ENCODE results near the gene SGSM1.

Gene SGSM1

GRCh38 chr22:24805790-24806662 is at the start of gene SGSM1:
Gene SGSM1, plus strand, starts transcription at chr22:24806211. Its CDS starts 115 bp downstream, at chr22:24806326.
- Histone ChIP-seq H3K27ac (ENCODE audit: low read length) (peak within 1 kb of the TSS; percentile 64), H3K27me3 (ENCODE audit: control insufficient read depth in 1 of 2, insufficient read depth in 2 of 2, low read length in 2 of 2) (no peaks in the 10 kb centered on the region), H3K4me1 (ENCODE audit: control insufficient read depth, insufficient read depth, low read length) (peaks cover 49% of the 10 kb centered on the region), H3K36me3 (ENCODE audit: control insufficient read depth in 2 of 2, insufficient read depth in 2 of 2, low read length in 2 of 2) (no peaks in the 10 kb centered on the region), H3K9ac (ENCODE audit: low read length in 2 of 2) (peak within 1 kb of the TSS; percentile 39 to 71), H3K9me3 (ENCODE audit: control insufficient read depth in 2 of 2, low read length in 2 of 2) (no peaks in the 10 kb centered on the region), H3K4me3 (ENCODE audit: low read length in 2 of 2) (peak within 1 kb of the TSS; percentile 76 to 80)

DNA sequence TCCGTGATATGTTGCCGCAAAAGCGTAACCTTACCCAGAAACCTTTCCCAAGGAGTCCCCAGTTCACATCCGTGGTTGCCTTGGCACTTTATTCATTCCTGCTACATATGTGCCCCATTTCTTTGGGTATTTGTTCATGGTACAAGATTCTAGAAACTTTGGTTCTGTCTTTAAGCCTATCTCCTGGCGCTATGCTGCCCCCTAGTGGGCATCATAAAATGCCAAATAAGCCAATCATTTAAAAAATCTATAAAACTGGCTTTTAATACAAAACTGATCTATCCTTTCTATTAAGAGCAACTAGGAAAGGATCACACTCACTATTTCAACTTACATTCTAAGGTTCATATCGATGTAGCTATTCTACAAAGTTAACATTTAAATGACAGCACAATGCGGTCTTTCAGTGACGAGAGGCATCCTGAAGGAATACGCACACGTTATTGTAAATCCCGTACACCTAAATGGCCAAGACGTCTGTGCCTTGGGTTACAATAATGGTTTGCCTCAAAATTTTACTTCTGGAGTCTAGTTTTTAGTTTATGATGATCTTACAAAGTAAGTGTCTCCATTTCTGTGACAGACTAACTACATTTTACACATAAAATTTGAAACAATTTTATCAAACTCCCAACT is 47.7 kb upstream of the SGSM1 start:
- Histone ChIP-seq H3K36me3 (ENCODE audit: control insufficient read depth in 2 of 2, insufficient read depth in 2 of 2, low read length in 2 of 2) (no peaks in the 10 kb centered on the region), H3K27me3 (ENCODE audit: control insufficient read depth in 1 of 2, insufficient read depth in 2 of 2, low read length in 2 of 2) (peaks cover 0 to 6% of the 10 kb centered on the region in 2 donors), H3K4me1 (ENCODE audit: control insufficient read depth, insufficient read depth, low read length) (no peaks in the 10 kb centered on the region), H3K9me3 (ENCODE audit: control insufficient read depth in 2 of 2, low read length in 2 of 2) (no peaks in the 10 kb centered on the region), H3K4me3 (ENCODE audit: low read length in 2 of 2) (no peak overlapping the region), H3K9ac (ENCODE audit: low read length in 2 of 2) (no peak overlapping the region), H3K27ac (ENCODE audit: low read length) (no peak overlapping the region)

DNA sequence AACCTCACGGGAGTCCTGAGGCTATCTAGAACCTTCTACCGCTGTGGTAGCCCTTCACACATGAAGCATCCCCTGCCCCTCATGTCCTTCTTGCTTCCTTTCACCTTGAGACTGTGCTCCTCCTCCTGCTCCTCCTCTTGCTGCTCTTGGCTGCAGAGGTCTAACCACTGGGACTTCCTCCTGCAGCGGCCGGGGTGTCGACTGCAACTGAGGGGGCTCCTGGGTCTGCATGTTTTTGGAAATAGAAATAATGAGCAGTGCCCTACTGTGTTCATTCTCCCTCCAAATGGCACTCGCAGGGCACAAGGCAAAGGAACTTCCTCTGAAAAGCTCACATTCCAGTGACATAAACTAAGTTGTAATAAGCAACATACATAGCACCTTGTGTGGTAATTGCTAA is 46.2 kb upstream of the SGSM1 start:
- H3K9me3 ChIP-seq (ENCODE audit: control insufficient read depth in 2 of 2, low read length in 2 of 2) = no peaks in the 10 kb centered on the region
- no peaks in the 10 kb centered on the region for H3K4me1 ChIP-seq (ENCODE audit: control insufficient read depth, insufficient read depth, low read length)
- no peak overlapping the region for H3K9ac ChIP-seq (ENCODE audit: low read length in 2 of 2)
- no peak overlapping the region for H3K27ac ChIP-seq (ENCODE audit: low read length)
- H3K36me3 ChIP-seq (ENCODE audit: control insufficient read depth in 2 of 2, insufficient read depth in 2 of 2, low read length in 2 of 2) = no peaks in the 10 kb centered on the region
- no peak overlapping the region for H3K4me3 ChIP-seq (ENCODE audit: low read length in 2 of 2)
- peaks cover 0 to 11% of the 10 kb centered on the region in 2 donors for H3K27me3 ChIP-seq (ENCODE audit: control insufficient read depth in 1 of 2, insufficient read depth in 2 of 2, low read length in 2 of 2)

GRCh38 chr22:24760708-24761306 is 45.2 kb upstream of the SGSM1 start:
- H3K4me1 ChIP-seq (ENCODE audit: control insufficient read depth, insufficient read depth, low read length) = no peaks in the 10 kb centered on the region
- H3K27me3 ChIP-seq (ENCODE audit: control insufficient read depth in 1 of 2, insufficient read depth in 2 of 2, low read length in 2 of 2) = peaks cover 0 to 11% of the 10 kb centered on the region in 2 donors
- H3K4me3 ChIP-seq (ENCODE audit: low read length in 2 of 2) = no peak overlapping the region
- H3K9ac ChIP-seq (ENCODE audit: low read length in 2 of 2) = no peak overlapping the region
- H3K9me3 ChIP-seq (ENCODE audit: control insufficient read depth in 2 of 2, low read length in 2 of 2) = no peaks in the 10 kb centered on the region
- H3K36me3 ChIP-seq (ENCODE audit: control insufficient read depth in 2 of 2, insufficient read depth in 2 of 2, low read length in 2 of 2) = no peaks in the 10 kb centered on the region
- H3K27ac ChIP-seq (ENCODE audit: low read length) = no peak overlapping the region

- H3K9ac ChIP-seq (ENCODE audit: low read length in 2 of 2) = no peak overlapping the region
- H3K27ac ChIP-seq (ENCODE audit: low read length) = no peak overlapping the region
- no peaks in the 10 kb centered on the region for H3K36me3 ChIP-seq (ENCODE audit: control insufficient read depth in 2 of 2, insufficient read depth in 2 of 2, low read length in 2 of 2)
- no peaks in the 10 kb centered on the region for H3K9me3 ChIP-seq (ENCODE audit: control insufficient read depth in 2 of 2, low read length in 2 of 2)
- H3K27me3 ChIP-seq (ENCODE audit: control insufficient read depth in 1 of 2, insufficient read depth in 2 of 2, low read length in 2 of 2) = peaks cover 0 to 11% of the 10 kb centered on the region in 2 donors
- no peaks in the 10 kb centered on the region for H3K4me1 ChIP-seq (ENCODE audit: control insufficient read depth, insufficient read depth, low read length)
- H3K4me3 ChIP-seq (ENCODE audit: low read length in 2 of 2) = no peak overlapping the region
Measured at GRCh38 chr22:24761888-24762675, 43.9 kb upstream of the SGSM1 start.

DNA sequence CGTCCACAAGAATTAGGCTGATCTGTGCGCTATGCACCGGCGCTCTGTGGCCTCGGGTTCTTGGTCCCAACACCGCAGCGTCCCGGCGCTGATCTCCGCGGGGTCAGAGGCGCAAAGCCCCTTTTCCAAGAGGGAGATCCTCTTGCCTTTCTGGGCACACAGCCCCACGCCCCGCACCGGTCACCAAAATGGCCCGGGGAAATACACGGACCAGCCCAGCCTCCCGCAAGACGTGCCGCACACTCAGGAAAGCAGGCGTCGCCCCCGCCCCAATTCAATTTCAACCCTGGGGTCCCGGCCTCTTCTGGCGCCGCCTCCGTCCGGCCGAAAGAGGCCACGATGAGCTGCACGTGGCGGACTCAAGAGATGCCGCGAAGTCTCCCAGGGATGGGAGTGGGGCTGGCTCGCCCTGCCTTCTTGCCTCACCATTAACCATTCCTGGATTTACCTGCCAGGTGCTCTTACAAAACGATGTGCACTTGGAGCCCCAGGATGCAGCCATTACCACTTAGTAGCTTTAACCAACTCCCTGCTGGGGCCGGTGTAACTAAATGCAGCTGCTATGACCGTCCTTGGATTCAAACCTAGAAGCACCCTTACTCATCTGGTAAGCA is 42.0 kb upstream of the SGSM1 start:
- H3K4me3 ChIP-seq (ENCODE audit: low read length in 2 of 2) = no peak overlapping the region
- H3K4me1 ChIP-seq (ENCODE audit: control insufficient read depth, insufficient read depth, low read length) = no peaks in the 10 kb centered on the region
- H3K27ac ChIP-seq (ENCODE audit: low read length) = no peak overlapping the region
- no peaks in the 10 kb centered on the region for H3K9me3 ChIP-seq (ENCODE audit: control insufficient read depth in 2 of 2, low read length in 2 of 2)
- H3K27me3 ChIP-seq (ENCODE audit: control insufficient read depth in 1 of 2, insufficient read depth in 2 of 2, low read length in 2 of 2) = peaks cover 0 to 11% of the 10 kb centered on the region in 2 donors
- H3K36me3 ChIP-seq (ENCODE audit: control insufficient read depth in 2 of 2, insufficient read depth in 2 of 2, low read length in 2 of 2) = no peaks in the 10 kb centered on the region
- H3K9ac ChIP-seq (ENCODE audit: low read length in 2 of 2) = no peak overlapping the region

DNA sequence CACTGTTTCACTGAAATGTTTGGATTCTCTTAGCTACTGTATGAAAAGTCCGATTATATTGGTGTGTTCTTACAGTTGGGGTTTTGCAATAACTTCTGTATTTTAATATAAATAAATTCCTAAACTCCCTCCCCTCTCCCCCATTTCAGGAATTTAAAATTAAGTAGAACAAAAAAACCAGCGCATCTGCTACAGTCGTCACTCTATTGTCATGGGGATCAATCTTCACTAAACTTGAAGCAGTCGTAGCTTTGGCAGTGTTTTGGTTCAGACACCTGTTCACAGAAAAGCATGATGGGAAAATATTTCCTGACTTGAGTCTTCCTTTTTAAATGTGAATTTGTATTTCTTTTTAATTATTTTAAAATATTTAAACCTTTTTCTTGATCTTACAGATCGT is 40.8 kb upstream of the SGSM1 start:
- no peaks in the 10 kb centered on the region for H3K9me3 ChIP-seq (ENCODE audit: control insufficient read depth in 2 of 2, low read length in 2 of 2)
- no peak overlapping the region for H3K9ac ChIP-seq (ENCODE audit: low read length in 2 of 2)
- H3K27ac ChIP-seq (ENCODE audit: low read length) = no peak overlapping the region
- H3K4me3 ChIP-seq (ENCODE audit: low read length in 2 of 2) = no peak overlapping the region
- H3K27me3 ChIP-seq (ENCODE audit: control insufficient read depth in 1 of 2, insufficient read depth in 2 of 2, low read length in 2 of 2) = peaks cover 0 to 8% of the 10 kb centered on the region in 2 donors
- H3K4me1 ChIP-seq (ENCODE audit: control insufficient read depth, insufficient read depth, low read length) = no peaks in the 10 kb centered on the region
- no peaks in the 10 kb centered on the region for H3K36me3 ChIP-seq (ENCODE audit: control insufficient read depth in 2 of 2, insufficient read depth in 2 of 2, low read length in 2 of 2)

DNA sequence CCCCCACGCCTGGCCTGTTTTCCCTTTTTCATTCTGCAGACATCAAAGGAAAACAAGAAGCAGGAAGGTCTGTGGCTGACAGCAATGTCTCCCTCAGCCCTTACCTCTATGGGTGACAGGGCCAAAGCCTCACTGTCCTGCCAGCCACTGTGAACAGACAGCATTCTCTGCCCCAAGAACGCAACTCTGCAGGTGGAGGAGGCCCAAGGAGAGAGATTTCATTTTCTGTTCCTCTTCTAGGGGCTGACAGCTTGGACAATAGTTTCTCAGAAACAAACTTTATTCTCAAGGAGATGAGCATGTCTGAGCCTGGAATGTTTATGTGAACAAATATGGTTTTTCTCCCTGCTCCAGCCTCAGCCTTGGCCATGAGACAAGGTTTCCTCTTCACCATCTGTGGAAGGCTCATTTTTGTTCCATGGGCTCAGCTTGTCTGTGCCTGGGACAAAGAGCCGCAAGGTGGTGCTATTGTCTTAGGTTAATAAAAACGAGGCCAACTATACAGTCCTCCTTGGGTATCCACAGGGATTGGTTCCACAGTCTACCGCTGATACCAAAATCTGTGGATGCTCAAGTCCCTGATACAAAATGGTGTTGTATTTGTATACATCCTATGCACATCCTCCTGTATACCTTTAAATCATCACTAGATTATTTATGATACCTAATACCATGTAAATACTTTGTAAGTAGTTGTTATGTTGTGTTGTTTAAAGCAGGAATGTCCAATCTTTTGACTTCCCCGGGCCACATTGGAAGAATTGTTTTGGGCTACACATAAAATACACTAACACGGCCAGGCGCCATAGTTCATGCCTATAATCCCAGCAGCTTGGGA is 37.3 kb upstream of the SGSM1 start:
- Histone ChIP-seq H3K4me3 (ENCODE audit: low read length in 2 of 2) (no peak overlapping the region), H3K36me3 (ENCODE audit: control insufficient read depth in 2 of 2, insufficient read depth in 2 of 2, low read length in 2 of 2) (no peaks in the 10 kb centered on the region), H3K4me1 (ENCODE audit: control insufficient read depth, insufficient read depth, low read length) (no peaks in the 10 kb centered on the region), H3K9me3 (ENCODE audit: control insufficient read depth in 2 of 2, low read length in 2 of 2) (no peaks in the 10 kb centered on the region), H3K27me3 (ENCODE audit: control insufficient read depth in 1 of 2, insufficient read depth in 2 of 2, low read length in 2 of 2) (peaks cover 2 to 4% of the 10 kb centered on the region in 2 donors), H3K9ac (ENCODE audit: low read length in 2 of 2) (no peak overlapping the region), H3K27ac (ENCODE audit: low read length) (no peak overlapping the region)

GRCh38 chr22:24772493-24773220 is 33.4 kb upstream of the SGSM1 start:
- Histone ChIP-seq H3K9me3 (ENCODE audit: control insufficient read depth in 2 of 2, low read length in 2 of 2) (no peaks in the 10 kb centered on the region), H3K27me3 (ENCODE audit: control insufficient read depth in 1 of 2, insufficient read depth in 2 of 2, low read length in 2 of 2) (peaks cover 0 to 2% of the 10 kb centered on the region in 2 donors), H3K27ac (ENCODE audit: low read length) (no peak overlapping the region), H3K36me3 (ENCODE audit: control insufficient read depth in 2 of 2, insufficient read depth in 2 of 2, low read length in 2 of 2) (no peaks in the 10 kb centered on the region), H3K4me3 (ENCODE audit: low read length in 2 of 2) (no peak overlapping the region), H3K4me1 (ENCODE audit: control insufficient read depth, insufficient read depth, low read length) (no peaks in the 10 kb centered on the region), H3K9ac (ENCODE audit: low read length in 2 of 2) (no peak overlapping the region)

All from stomach smooth muscle (tissue), 2 donors.